HG03135 (cell line): Measurements from ENCODE around the gene ABCD1.

Source experiments
- ATAC-seq: cut with Tn5 transposase; IDR thresholded peaks from one replicate; pipeline ENCODE4 v1.9.1; 2021; ENCODE audit warnings: mild to moderate bottlenecking, moderate library complexity; ENCODE audit not compliant: unreplicated experiment

ABCD1 gene

DNA sequence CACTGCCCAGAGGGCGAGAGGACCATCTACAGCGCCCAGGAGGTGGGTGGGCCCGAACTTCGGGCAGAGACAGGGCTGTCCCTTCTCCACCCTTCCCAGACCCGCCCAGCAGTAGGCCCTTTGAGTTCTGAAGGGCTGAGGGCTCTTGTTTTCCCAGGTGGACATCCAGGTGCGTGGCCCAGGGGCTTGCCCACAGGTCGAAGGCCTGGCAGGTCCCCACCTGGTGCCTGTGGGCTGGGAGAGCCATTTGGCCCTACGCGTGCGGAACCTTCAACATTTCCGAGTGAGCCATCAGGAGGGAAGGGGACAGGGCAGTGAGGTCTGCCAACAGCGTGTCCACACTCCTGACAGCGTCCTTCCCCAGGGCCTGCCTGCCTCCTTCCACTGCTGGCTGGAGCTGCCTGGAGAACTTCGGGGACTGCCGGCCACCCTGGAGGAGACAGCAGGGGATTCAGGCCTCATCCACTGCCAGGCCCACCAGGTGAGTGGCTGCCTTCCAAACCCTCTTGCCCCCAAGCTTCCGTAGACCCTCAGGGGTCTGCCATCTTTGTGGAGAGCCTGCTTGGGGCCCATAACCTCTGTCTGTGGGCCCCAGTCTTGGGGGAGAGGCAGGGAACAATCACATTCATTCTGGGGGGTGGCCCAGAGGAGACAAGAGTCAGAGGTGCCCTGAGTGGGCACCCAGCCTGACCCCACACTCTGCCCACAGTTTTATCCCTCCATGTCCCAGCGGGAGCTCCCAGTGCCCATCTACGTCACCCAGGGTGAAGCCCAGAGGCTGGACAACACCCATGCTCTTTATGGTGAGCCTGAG, 46.2 kb downstream of the ABCD1 start:
- ATAC-seq: no peak

DNA sequence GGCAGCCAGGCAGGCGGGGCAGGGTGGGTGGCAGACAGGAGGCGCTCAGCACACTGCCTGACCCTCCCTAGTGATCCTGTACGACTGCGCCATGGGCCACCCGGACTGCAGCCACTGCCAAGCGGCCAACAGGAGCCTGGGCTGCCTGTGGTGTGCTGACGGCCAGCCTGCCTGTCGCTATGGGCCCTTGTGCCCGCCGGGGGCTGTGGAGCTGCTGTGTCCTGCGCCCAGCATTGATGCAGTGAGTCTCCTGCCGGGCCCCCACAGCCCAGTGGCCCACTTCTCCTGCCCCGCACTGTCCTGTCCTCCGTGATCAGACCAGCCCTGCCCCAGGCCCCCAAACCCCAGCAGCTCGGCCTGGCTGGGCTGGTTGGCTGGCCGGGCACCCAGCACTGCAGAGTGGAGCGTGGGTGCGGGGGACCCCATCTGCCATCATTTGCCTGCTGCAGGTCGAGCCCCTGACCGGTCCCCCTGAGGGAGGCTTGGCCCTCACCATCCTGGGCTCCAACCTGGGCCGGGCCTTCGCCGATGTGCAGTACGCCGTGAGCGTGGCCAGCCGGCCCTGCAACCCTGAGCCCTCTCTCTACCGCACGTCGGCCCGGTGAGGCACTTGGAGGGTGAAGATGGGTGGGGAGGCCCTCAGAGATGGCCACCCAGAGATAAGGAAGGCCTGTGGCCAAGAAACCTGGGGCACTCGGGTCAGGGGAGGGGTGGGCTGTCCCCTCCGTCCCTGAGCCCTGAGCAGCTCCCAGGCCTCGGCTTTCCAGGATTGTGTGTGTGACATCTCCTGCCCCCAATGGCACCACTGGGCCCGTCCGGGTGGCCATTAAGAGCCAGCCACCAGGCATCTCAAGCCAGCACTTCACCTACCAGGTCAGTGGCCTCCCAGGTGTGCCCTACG, 47.0 kb downstream of the ABCD1 start:
- no peak for ATAC-seq

DNA sequence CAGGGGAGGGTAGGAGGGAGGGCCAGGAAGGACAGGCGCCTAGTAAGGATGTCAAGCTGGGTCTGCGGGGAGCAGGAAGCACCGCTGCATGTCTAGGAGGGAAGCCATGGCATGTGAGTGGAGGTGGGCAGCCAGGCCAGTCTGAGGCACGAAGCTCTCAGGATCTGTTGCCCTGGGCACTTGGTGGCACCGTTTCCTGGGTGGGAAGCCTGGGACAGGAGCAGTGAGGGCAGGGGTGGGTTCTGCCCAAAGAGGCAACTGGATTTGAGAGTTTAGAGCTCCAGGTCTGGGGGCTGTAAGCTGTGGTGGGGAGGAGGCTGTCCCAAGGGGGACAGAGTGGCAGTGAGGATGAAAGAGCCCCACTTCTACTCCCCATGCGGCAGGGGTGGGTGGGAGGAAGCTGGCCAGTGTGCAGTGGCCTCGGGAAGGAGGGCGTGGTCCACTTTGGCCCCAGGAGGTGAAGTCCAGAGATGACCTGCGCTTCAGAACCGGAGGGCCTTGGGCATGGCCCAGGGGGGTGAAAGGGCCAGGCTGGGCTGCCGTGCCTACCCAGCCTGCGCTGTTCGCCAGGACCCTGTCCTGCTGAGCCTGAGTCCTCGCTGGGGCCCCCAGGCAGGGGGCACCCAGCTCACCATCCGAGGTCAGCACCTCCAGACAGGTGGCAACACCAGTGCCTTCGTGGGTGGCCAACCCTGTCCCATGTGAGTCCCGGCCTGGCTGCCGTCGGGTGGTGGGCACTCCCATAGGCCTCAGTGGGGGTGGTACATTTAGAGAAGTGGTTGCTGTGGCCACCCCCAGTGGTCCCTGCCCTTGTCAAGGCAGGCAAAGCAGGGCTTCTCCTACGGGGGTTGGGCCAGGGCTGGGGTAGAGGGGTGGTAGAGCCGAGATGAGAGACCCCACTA, 47.9 kb downstream of the ABCD1 start:
- no peak for ATAC-seq

DNA sequence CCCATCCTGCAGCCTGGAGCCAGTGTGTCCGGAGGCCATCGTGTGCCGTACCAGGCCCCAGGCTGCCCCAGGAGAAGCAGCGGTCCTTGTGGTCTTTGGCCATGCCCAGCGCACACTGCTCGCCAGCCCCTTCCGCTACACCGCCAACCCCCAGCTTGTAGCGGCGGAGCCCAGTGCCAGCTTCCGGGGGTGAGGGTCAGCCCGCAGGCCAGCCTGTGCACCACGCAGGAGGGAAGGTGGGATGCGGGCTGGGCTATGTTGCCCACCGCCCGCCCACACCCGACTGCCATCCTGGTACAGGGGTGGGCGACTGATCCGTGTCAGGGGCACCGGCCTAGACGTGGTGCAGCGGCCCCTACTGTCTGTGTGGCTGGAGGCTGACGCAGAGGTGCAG, 48.6 kb downstream of the ABCD1 start:
- ATAC-seq: no peak

- no peak for ATAC-seq
These were observed 49.3 kb downstream of the ABCD1 start for GRCh38 chrX:153773741-153774575.

DNA sequence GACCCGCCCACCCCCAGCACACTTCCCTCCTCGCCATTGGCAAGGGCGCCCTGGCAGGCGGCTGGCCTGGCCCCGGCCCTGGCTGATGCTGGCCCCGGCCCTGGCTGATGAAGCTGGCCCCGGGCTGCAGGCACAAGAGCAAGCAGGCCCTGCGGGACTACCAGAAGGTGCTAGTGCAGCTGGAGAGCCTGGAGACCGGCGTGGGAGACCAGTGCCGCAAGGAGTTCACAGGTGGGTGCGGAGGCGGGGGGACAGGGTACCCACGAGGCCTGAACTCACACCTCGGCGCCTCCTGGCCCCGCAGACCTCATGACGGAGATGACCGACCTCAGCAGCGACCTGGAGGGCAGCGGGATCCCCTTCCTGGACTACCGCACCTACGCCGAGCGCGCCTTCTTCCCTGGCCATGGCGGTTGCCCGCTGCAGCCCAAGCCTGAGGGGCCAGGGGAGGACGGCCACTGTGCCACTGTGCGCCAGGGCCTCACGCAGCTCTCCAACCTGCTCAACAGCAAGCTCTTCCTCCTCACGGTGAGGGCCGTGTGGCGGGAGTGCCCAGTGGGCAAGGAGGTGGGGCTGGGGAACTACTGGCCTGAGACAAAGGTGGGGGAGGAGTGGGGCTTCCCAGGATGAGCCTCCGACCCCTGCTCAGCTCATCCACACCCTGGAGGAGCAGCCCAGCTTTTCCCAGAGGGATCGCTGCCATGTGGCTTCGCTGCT, 50.1 kb downstream of the ABCD1 start:
- ATAC-seq: no peak

- no peak for ATAC-seq
These were observed 50.9 kb downstream of the ABCD1 start for GRCh38 chrX:153775293-153776119.

GRCh38 chrX:153776120-153776599, 51.5 kb downstream of the ABCD1 start:
- ATAC-seq: no peak

DNA sequence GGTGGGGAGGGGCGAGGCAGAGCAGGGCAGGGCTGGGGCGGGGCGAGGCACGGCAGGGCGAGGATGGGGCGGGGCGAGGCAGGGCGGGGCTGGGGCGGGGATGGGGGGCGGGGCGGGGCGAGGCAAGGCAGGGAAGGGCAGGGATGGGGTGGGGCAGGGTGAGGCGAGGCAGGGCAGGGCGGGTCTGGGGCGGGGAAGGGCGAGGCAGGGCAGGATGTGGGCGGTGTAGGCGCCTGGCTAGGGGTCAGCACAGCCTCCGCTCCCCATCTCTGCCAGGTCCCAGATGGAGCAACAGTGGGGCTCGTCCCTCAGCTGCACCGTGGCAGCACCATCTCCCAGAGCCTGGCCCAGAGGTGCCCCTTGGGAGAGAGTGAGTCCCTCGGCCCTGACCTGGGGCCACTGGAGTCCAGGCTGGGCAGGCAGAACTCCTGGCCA, 52.0 kb downstream of the ABCD1 start:
- no peak for ATAC-seq

DNA sequence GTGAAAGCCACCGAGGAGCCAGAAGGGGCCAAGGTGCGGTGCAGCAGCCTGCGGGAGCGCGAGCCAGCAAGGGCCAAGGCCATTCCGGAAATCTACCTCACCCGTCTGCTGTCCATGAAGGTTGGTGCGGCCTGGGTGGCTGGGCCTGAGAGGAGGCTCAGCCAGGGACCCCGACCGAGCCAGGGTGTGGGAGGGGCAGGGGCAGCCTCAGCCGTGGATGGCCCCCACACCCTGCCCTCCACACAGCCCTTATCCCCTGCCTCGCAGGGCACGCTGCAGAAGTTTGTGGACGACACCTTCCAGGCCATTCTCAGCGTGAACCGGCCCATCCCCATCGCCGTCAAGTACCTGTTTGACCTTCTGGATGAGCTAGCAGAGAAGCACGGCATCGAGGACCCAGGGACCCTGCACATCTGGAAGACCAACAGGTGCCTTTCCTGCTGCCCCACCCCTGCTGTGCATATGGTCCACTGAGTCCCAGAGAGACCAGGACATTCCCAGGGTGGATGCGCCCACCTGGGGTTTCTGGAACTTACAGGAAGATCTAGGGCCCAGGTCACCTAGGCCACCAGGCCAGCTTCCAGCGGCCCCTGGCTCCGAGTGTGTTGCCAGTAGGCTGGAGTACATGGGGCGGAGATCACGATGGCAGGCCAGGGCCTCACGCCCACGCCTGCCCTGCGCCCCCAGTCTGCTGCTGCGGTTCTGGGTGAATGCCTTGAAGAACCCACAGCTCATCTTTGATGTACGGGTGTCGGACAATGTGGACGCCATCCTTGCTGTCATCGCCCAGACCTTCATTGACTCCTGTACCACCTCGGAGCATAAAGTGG, 52.8 kb downstream of the ABCD1 start:
- no peak for ATAC-seq

GRCh38 chrX:153778181-153778580, 53.5 kb downstream of the ABCD1 start:
- no peak for ATAC-seq

- no peak for ATAC-seq
These were observed 54.0 kb downstream of the ABCD1 start for GRCh38 chrX:153778684-153779101.

DNA sequence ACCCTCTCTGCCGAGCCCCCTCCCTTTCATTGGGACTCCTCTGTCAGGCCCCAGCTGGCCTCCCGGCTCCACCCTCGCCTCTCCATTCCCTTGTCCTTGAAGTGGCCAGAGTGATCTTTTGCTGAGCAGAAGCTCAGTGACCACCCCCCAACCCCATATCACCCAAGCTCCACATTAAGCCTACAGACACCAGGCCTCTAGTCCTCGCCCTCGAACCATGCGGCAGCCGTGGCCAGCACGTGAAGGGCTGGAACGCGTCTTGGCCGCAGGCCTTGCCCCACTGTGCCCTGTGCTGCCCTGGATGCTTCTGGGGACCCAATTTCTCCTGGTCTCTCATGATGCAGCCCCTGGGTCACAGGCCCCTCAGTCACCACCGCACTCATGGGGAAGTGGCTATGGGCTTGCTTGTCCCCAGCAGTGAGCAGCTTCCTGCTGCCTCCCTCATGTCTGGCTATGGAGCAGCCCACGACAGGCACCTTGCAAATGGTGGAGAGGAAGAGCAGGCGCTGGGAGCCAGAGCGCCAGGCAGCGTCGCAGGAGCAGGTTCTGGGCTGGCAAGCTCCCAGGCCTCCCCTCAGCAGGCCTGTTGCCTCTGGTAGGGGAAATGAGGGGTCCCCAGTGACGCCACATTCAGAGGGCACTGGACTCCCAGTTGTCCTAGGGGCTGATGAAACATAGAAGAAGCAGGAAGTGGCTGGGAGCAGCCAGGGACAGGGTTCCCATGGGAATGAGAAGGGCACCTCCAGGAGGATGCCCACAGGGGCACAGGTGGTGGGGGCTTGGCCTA, 55.4 kb downstream of the ABCD1 start:
- ATAC-seq: no peak

DNA sequence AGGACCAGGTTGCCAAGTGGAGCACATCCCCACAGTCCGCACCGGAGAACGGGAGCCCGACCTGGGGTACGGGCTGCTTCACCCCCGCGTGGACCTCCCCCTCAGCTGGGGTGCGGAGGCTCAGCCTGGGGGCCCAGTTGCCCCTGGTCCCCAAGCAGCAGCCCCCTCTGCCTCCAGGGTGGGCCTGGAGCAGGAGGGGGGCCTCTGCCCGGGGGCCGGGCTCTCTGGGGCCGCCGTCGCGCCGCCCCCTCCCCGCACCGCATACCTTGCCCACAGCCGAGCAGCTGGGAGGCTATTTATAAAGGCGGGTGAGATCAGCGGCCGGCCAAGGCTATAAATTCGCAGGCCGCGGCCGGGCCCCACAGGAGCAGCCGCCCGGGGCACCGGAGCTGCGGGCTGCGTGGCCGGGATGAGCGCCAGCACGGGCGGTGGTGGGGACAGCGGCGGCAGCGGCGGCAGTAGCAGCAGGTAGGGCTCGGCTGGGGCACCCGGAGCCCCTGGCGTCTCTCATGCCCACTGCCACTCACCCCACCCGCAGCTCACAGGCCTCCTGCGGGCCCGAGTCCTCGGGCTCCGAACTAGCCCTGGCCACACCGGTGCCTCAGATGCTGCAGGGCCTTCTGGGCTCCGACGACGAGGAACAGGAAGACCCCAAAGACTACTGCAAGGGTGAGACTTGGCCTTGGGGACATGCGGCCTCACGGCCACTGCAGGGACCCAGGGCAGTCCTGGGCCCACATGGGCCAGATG, 56.2 kb downstream of the ABCD1 start, which contains the start of gene SRPK3:
Gene SRPK3, plus strand, starts transcription at position 364 of the 750 bp plus-strand sequence. Its CDS starts 46 bp downstream, at position 410.
- no peak for ATAC-seq

DNA sequence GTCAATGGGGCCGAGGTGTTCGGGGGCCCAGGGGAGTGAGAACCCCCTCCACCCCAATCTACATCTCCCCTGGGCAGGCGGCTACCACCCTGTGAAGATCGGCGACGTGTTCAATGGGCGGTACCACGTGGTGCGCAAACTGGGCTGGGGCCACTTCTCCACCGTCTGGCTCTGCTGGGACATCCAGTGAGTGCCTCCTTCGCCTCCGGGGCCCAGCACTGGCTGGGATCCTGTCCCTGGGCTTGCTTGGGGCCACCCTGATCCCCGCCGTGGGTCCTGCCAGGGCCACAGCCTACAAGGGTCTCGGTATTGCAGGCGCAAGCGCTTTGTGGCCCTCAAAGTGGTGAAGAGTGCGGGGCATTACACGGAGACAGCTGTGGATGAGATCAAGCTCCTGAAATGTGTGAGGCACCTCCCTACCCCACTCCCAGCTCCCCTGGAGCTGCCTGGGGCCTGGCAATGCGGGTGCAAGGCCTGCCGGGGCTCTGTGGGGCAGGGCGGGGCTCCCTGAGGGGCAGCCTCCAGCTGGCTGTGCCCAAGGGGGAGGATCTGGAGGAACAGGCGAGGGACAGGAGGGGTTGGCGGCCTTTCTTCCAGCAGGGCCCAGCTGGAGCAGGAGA, 56.9 kb downstream of the ABCD1 start:
- ATAC-seq: no peak
